ENCODE results near the gene LHPP. TPM values are rescaled to one million over a fixed set of nuclear protein-coding genes. Genes with fewer than 3 reads are reported as not detected.
"Not testable (repeated sequence)": the region's sequence is repeated elsewhere in the genome, so short reads cannot be mapped to it uniquely, and the experiment has no call there.

Gene LHPP
- total RNA-seq, 1 donor from 2014 or later, result 2.4 TPM

DNA sequence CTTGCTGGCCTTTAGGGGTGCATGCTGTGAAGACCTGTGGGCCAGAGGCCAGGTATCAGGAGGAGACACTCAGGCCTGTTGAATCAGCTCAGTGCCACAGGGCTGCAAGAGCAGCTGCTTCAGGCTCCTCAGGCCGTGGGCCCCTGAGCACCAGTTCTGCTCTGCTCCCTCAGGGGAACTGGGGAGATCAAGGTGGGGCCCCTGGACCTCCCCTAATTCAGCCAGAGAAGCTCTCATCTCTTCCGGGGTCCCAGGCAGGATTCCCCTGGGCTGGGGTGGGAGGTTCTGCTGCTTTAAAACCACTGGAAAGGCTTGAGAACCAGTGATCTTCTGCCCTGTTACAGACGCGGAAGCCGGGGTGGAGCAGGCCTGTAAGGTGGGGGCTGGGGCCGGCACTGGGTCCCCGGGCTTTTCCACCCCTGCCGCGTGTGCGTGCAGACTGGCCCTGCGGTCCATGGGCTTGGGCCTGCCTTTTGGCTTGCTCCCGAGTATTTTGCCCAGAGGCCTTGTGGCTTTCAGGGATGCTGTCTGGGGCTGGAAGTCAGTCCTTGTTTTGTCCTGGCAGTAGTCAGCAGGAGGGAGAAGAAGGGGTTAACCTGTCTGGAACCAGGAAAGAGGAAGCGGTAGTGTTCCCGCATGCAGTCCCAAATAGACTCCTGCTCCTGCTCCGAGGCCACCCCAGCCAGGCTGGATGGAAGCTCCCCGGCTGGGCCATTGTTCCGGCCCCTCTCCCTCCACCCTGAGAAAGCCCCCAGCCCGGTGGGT is 74.3 kb downstream of the LHPP start:
- DNase-seq (ENCODE audit: low read depth, low spot score), result no peak

GRCh38 chr10:124536496-124537050 is 75.0 kb downstream of the LHPP start:
- DNase-seq (ENCODE audit: low read depth, low spot score), result no peak

GRCh38 chr10:124537166-124537725 is 75.6 kb downstream of the LHPP start:
- no peak for DNase-seq (ENCODE audit: low read depth, low spot score)

GRCh38 chr10:124537891-124538290 is 76.3 kb downstream of the LHPP start:
- DNase-seq (ENCODE audit: low read depth, low spot score), result no peak

DNA sequence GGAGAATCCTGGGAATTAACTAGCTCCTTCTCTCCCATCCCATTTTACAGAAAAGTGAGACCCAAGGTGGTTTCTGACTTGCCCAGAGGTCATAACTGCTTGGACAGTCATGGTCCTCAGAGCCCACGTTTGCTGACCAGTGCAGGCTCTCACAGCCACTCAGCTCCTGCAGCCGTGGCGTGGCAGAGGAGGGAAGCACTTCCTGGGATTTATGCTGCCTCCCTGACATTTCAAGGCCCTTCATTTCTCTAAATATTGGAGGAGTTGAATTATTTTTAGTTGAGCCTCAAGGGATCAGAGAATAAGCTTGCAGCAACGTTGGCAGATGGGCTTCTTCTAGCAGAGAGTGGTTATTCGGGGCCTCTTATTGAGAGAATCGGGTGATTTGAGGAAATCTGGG is 77.1 kb downstream of the LHPP start:
- no peak for DNase-seq (ENCODE audit: low read depth, low spot score)

- no peak for DNase-seq (ENCODE audit: low read depth, low spot score)
Measured at GRCh38 chr10:124539935-124540641, 78.5 kb downstream of the LHPP start.

DNA sequence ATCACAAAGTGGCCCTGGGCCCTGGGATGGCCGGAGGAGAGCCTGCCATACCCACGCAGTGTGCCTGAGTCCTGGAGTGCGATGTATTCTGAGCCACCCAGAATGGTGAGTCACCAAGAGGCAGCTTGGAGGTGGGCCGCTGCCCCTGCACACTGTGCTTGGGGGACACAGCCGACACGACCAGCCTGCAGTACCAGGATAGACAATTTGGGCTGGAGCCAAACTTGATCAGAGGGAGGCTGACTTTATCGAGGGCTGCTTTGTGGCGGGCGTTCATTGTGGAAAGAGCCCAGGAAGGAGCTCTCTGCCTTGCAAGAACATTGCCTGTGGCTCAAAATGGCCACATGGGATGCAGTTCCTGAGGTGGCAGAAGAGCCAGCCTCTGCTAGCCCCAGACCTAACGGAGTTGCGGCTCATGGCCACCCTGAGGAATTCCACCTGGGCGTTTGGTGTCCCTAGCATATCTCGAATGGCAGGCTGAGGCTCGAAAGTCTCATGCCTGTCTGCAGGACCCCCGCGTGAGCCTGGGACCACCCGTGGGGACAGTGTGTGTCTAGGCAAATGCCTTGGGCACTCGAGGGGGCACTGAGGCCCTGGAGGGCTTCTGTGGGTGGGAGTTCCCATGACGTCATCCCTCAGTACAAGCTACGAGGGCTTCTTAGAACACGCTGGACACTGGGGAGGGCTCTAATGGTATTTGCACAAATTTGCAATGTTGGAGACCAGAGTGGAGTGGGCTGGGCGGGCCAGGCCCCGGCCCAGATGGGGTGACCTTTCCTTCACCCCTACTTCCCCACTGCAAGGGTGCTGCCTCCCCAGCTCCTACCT is 79.7 kb downstream of the LHPP start:
- DNase-seq (ENCODE audit: low read depth, low spot score), result no peak

DNA sequence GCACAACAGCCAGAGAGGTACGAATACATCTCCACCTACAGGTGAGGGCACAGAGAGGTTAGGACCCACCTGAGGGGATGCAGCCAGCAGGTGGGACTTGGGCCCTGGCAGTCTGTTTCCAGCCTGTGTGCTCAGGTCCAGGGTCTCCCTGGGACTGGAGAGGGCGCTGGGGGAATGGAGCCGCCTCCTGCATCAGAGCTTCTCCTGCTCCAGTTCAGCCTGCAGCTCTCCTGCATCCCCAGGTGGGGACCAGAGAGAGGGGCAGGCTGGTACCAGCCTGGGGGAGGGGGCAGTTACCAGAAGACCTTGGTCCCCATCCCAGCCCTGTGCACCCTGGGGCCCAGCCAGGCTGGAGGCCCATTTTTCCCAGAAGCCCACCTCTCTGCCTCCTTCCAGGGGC is 80.7 kb downstream of the LHPP start:
- no peak for DNase-seq (ENCODE audit: low read depth, low spot score)

- DNase-seq (ENCODE audit: low read depth, low spot score), result no peak
Measured at GRCh38 chr10:124543146-124543545, 81.5 kb downstream of the LHPP start.

- no peak for DNase-seq (ENCODE audit: low read depth, low spot score)
Measured at GRCh38 chr10:124543971-124544370, 82.3 kb downstream of the LHPP start.

GRCh38 chr10:124544711-124545110 is 83.1 kb downstream of the LHPP start:
- DNase-seq (ENCODE audit: low read depth, low spot score), result no peak

- no peak for DNase-seq (ENCODE audit: low read depth, low spot score)
Measured at GRCh38 chr10:124545351-124546054, 83.9 kb downstream of the LHPP start.

DNA sequence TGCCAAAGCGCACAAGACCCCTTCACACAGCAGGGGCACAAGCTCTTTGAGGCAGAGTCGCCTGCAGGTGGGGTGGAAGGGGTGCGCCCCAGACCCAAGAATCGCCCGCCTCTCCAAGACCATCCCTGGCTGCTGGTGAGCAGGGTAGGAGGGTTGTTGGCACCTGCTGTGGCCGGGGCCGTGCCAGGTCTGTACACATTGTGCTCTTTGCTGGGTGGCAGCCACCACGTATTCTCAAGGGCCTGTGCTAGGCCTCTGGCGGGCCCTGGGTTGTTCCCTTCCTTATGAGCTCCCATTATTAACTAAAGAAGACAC is 84.4 kb downstream of the LHPP start:
- DNase-seq (ENCODE audit: low read depth, low spot score), result no peak

DNA sequence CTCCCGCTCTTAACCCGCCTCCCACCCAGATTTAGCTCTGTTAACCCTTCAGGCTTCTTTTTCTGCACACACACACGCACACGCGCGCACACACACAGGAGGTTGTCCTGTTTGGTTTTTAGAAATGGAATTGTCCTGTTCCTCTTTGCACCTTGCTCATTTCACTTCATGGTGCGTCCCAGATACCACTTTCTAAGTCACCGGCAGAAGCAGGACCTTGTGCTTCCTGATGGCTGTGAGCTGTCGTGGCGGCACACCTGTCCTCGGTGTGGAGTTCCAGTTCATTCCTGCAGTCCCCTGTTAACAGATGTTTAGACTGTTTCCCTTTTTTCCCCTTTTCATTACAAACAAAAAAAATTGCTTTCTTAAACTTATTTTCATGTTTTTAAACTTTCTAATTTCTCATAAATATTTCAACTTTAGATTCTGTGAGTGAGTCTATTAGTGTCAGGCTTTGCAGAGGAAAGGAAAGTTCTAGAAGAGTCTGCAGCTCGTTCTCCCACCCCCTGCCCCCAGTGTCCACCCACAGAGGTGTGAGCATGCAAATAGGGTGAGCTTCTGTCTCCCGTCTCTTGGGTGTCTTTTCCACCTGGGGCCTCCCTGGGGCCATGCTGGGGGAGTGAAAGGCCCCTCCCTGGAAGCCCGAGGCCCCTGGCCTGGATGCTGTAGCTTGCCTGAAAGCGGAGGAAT is 85.5 kb downstream of the LHPP start:
- DNase-seq (ENCODE audit: low read depth, low spot score), result no peak

GRCh38 chr10:124547647-124548168 is 86.1 kb downstream of the LHPP start:
- DNase-seq (ENCODE audit: low read depth, low spot score), result no peak

DNA sequence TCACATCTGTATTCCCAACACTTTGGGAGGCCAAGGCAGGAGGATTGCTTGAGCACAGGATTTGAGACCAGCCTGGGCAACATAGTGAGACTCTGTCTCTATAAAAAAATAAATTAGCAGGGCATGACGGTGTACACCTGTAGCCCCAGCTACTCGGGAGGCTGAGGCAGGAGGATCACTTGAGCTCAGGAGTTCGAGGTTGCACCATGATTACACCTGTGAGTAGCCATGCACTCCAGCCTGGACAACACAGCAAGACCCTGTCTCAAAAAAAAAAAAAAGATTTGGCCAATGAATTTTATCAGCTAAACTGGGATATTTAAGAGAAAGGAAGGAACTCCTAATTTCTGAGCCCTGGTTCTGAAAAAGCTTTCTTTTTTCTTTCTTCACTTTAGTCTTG is 87.5 kb downstream of the LHPP start:
- DNase-seq (ENCODE audit: low read depth, low spot score), result not testable (repeated sequence)

- no peak for DNase-seq (ENCODE audit: low read depth, low spot score)
Measured at GRCh38 chr10:124550293-124551034, 88.8 kb downstream of the LHPP start.

DNA sequence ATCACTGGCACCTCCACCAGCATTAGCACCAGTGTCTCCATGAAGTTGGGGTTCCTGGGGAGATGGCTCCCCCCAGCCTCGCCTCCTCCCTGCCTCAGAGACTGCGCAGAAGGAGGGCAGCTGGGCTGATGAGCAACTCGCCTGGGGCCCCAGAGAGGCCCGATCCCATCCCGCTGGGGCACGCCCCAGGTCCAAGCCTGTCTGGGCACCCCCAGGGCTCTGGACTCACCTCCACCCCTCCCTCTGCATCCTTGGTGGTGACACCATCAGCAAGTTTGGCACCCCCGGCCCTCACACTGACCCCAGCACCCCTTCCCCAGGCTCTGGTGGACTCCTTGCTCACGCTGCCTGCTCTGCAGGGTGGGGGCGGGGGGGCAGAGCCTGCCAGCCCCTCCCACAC is 89.5 kb downstream of the LHPP start:
- DNase-seq (ENCODE audit: low read depth, low spot score), result no peak

GRCh38 chr10:124551755-124552154 is 90.1 kb downstream of the LHPP start:
- no peak for DNase-seq (ENCODE audit: low read depth, low spot score)

Data from pulmonary artery endothelial cell (primary cell).